ENCODE data around the gene PTPN4.
"Not testable (repeated sequence)": the region's sequence is repeated elsewhere in the genome, so short reads cannot be mapped to it uniquely, and the experiment has no call there.

Gene PTPN4

GRCh38 chr2:119982506-119982905 is 222.8 kb downstream of the PTPN4 start:
- peak overlapping the region; percentile 66 for H3K4me2 ChIP-seq (ENCODE audit: low read length)
- H3K27ac ChIP-seq (ENCODE audit: low read length), result peak overlapping the region; percentile 89
- H2AFZ ChIP-seq (ENCODE audit: low read depth, low read length), result no peak overlapping the region
- no peaks in the 10 kb centered on the region for H3K9me3 ChIP-seq (ENCODE audit: insufficient read depth, low read length)
- no peaks in the 10 kb centered on the region for H3K79me2 ChIP-seq (ENCODE audit: low read length)
- peaks cover 3% of the 10 kb centered on the region for H3K36me3 ChIP-seq (replicated peaks; ENCODE audit: low read depth, low read length)
- H3K4me3 ChIP-seq (ENCODE audit: low read length), result peak overlapping the region; percentile 46
- peaks cover 43% of the 10 kb centered on the region for H3K4me1 ChIP-seq (ENCODE audit: low read length)
- peak overlapping the region; percentile 61 for H3K9ac ChIP-seq (ENCODE audit: low read length)
- H3K27me3 ChIP-seq (ENCODE audit: low read depth, low read length), result no peaks in the 10 kb centered on the region
- no peaks in the 10 kb centered on the region for H4K20me1 ChIP-seq (ENCODE audit: insufficient read depth, low read length)
- no peak for TF ChIP-seq CTCF (IDR thresholded peaks at IDR 0.05; ENCODE audit: low read depth, low read length)
- TF ChIP-seq EZH2phosphoT487 (IDR thresholded peaks at IDR 0.05; ENCODE audit: low read depth), result no peak

DNA sequence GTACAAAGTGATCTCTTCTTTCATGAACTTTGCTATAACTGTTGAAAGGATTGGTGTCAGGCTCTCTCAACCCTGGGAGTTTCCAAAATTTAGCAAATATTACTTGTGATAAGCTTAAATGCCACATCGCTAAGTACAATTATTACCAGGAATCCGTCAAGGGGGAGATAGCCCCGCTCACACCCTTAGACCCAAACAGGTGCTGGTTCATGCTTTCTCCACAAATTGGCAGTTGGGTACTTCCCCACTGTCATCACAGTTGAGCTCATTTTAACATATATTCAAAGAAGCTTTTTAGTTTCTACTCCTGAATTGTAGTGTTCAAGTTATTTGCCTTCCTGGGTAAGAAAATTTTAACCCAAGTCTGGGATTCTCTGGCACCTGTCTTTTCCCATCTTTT is 223.4 kb downstream of the PTPN4 start:
- Histone ChIP-seq H3K4me1 (ENCODE audit: low read length) (peaks cover 43% of the 10 kb centered on the region), H2AFZ (ENCODE audit: low read depth, low read length) (no peak overlapping the region), H3K9me3 (ENCODE audit: insufficient read depth, low read length) (no peaks in the 10 kb centered on the region), H3K79me2 (ENCODE audit: low read length) (no peaks in the 10 kb centered on the region), H3K27me3 (ENCODE audit: low read depth, low read length) (no peaks in the 10 kb centered on the region), H3K27ac (ENCODE audit: low read length) (peak overlapping the region; percentile 89), H4K20me1 (ENCODE audit: insufficient read depth, low read length) (no peaks in the 10 kb centered on the region), H3K36me3 (replicated peaks; ENCODE audit: low read depth, low read length) (peaks cover 3% of the 10 kb centered on the region), H3K4me2 (ENCODE audit: low read length) (peak overlapping the region; percentile 66), H3K4me3 (ENCODE audit: low read length) (peak overlapping the region; percentile 46), H3K9ac (ENCODE audit: low read length) (peak overlapping the region; percentile 61)
- no peak for TF ChIP-seq CTCF (IDR thresholded peaks at IDR 0.05; ENCODE audit: low read depth, low read length)
- TF ChIP-seq EZH2phosphoT487 (IDR thresholded peaks at IDR 0.05; ENCODE audit: low read depth), result no peak

DNA sequence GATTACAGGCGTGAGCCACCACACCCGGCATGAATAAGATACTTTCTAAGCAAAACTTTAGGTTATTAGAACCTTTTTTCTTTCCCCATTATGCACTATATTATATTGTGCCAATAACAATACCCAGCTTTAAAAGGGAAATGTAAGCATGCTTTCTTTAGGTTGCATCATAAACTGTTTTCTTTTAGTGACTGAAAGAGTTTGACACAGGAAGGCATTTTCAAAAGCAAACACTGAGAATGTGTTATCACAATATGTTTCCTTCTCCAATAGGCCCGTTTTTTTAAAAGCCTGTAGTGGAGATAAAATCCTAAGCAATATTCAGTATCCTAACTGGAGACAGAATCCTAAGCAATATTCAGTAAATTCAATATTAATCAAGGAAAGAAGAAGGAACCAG is 236.4 kb downstream of the PTPN4 start:
- no peaks in the 10 kb centered on the region for H3K79me2 ChIP-seq (ENCODE audit: low read length)
- no peak overlapping the region for H3K9ac ChIP-seq (ENCODE audit: low read length)
- H3K36me3 ChIP-seq (replicated peaks; ENCODE audit: low read depth, low read length), result no peaks in the 10 kb centered on the region
- H3K9me3 ChIP-seq (ENCODE audit: insufficient read depth, low read length), result no peaks in the 10 kb centered on the region
- H3K4me2 ChIP-seq (ENCODE audit: low read length), result no peak overlapping the region
- H3K27ac ChIP-seq (ENCODE audit: low read length), result no peak overlapping the region
- no peaks in the 10 kb centered on the region for H3K4me1 ChIP-seq (ENCODE audit: low read length)
- TF ChIP-seq CTCF (IDR thresholded peaks at IDR 0.05; ENCODE audit: low read depth, low read length) (no peak), EZH2phosphoT487 (IDR thresholded peaks at IDR 0.05; ENCODE audit: low read depth) (no peak)
- no peaks in the 10 kb centered on the region for H3K27me3 ChIP-seq (ENCODE audit: low read depth, low read length)
- H4K20me1 ChIP-seq (ENCODE audit: insufficient read depth, low read length), result no peaks in the 10 kb centered on the region
- H2AFZ ChIP-seq (ENCODE audit: low read depth, low read length), result no peak overlapping the region
- no peak overlapping the region for H3K4me3 ChIP-seq (ENCODE audit: low read length)

DNA sequence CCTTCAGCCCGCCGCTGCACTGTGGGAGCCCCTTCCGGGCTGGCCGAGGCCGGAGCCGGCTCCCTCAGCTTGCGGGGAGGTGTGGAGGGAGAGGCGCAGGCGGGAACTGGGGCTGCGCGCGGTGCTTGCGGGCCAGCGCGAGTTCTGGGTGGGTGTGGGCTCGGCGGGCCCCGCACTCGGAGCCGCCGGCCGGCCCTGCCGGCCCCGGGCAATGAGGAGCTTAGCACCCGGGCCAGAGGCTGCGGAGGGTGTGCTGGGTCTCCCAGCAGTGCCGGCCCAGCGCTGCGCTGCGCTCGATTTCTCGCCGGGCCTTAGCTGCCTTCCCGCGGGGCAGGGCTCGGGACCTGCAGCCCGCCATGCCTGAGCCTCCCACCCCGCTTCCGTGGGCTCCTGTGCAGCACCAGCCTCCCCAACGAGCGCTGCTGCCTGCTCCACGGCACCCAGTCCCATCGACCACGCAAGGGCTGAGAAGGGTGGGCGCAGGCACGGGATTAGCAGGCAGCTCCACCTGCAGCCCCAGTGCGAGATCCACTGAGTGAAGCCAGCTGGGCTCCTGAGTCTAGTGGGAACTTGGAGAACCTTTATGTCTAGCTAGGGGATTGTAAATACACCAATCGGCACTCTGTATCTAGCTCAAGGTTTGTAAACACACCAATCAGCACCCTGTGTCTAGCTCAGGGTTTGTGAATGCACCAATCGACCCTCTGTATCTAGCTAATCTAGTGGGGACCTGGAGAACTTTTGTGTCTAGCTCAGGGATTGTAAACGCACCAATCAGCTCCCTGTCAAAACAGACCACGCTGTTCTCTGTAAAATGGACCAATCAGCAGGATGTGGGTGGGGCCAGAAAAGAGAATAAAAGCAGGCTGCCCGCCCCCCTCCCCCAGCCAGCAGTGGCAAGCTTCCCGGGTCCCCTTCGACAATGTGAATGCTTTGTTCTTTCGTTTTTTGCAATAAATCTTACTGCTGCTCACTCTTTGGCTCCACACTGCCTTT is 237.5 kb downstream of the PTPN4 start:
- H3K27me3 ChIP-seq (ENCODE audit: low read depth, low read length); H4K20me1 ChIP-seq (ENCODE audit: insufficient read depth, low read length); H3K9me3 ChIP-seq (ENCODE audit: insufficient read depth, low read length); H3K4me3 ChIP-seq (ENCODE audit: low read length); H3K79me2 ChIP-seq (ENCODE audit: low read length); H3K4me1 ChIP-seq (ENCODE audit: low read length); H2AFZ ChIP-seq (ENCODE audit: low read depth, low read length); H3K4me2 ChIP-seq (ENCODE audit: low read length); H3K27ac ChIP-seq (ENCODE audit: low read length); H3K36me3 ChIP-seq (replicated peaks; ENCODE audit: low read depth, low read length); H3K9ac ChIP-seq (ENCODE audit: low read length): not testable (repeated sequence)

Data from OCI-LY3 (cell line).